ENCODE results near the gene PIK3C2B. TPM values are rescaled to one million over a fixed set of nuclear protein-coding genes. Genes with fewer than 3 reads are reported as not detected.

PIK3C2B gene
- total RNA-seq, 1 experiment from 2014 or later, result 19.1 TPM

DNA sequence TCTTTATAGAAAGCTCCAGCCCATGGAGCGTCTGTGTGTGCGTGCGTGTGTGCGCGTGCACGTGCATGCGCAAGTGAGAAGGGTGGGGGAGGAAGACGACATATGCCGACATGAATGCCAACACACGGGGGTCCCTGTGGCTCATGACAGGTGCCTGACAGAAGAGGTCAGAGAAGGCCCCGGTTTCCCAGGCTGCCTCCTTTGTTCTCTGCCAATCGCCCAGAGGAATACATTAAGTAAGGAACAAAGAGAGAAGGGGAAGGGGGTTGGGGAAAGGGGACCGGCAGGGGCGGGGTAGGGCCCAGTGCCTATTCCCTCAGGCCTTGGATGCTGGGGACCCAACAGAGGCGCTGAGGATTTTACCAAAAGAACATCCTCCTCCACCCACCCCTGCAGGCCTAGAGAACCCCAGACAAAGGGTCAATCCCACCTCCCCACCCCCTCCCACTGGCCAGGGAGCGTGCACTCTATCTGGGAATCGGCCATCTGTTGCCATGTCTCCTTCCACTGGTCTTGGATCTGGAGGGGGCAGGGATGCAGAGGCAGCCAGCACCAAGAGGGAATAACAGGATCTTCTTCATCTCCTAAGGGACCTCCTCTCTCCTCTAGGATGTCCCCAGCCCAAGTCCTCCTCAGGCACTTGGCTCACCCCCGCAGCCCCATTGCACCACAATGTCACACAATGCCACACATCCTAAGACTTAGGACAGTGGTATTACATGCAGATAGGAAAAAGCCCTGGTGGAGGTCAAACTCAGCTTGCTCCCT is 39.4 kb downstream of the PIK3C2B start:
- Histone ChIP-seq H3K27ac (ENCODE audit: low read length) (no peak overlapping the region), H3K4me1 (ENCODE audit: control insufficient read depth, insufficient read depth, low read length) (no peaks in the 10 kb centered on the region), H3K36me3 (ENCODE audit: control insufficient read depth, insufficient read depth, low read length) (no peaks in the 10 kb centered on the region), H3K27me3 (ENCODE audit: control insufficient read depth, insufficient read depth, low read length) (no peaks in the 10 kb centered on the region), H3K9me3 (ENCODE audit: control insufficient read depth, insufficient read depth, low read depth, low read length) (no peaks in the 10 kb centered on the region), H3K4me3 (ENCODE audit: low read depth in 2 of 2, low read length in 2 of 2) (no peak overlapping the region)
- POLR2A ChIA-PET, result no interaction called here
- BruUV-seq (replicated peaks), result no TSS peak
- in situ Hi-C loops (cut with HindIII; ENCODE audit: low pct_unique_long_range_greater_than_20kb, low sequenced_read_pairs) (no loop called here), intact Hi-C loops (cut with micrococcal nuclease; ENCODE audit: unreplicated experiment) (no loop called here)
- ATAC-seq (no peak), DNase-seq (ENCODE audit: low read depth, low spot score) (no peak)
- CTCF ChIA-PET, result no interaction called here
- TF ChIP-seq, protein P1, sequence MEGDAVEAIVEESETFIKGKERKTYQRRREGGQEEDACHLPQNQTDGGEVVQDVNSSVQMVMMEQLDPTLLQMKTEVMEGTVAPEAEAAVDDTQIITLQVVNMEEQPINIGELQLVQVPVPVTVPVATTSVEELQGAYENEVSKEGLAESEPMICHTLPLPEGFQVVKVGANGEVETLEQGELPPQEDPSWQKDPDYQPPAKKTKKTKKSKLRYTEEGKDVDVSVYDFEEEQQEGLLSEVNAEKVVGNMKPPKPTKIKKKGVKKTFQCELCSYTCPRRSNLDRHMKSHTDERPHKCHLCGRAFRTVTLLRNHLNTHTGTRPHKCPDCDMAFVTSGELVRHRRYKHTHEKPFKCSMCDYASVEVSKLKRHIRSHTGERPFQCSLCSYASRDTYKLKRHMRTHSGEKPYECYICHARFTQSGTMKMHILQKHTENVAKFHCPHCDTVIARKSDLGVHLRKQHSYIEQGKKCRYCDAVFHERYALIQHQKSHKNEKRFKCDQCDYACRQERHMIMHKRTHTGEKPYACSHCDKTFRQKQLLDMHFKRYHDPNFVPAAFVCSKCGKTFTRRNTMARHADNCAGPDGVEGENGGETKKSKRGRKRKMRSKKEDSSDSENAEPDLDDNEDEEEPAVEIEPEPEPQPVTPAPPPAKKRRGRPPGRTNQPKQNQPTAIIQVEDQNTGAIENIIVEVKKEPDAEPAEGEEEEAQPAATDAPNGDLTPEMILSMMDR (IDR thresholded peaks at IDR 0.05), result no peak
- TF ChIP-seq, protein P2, sequence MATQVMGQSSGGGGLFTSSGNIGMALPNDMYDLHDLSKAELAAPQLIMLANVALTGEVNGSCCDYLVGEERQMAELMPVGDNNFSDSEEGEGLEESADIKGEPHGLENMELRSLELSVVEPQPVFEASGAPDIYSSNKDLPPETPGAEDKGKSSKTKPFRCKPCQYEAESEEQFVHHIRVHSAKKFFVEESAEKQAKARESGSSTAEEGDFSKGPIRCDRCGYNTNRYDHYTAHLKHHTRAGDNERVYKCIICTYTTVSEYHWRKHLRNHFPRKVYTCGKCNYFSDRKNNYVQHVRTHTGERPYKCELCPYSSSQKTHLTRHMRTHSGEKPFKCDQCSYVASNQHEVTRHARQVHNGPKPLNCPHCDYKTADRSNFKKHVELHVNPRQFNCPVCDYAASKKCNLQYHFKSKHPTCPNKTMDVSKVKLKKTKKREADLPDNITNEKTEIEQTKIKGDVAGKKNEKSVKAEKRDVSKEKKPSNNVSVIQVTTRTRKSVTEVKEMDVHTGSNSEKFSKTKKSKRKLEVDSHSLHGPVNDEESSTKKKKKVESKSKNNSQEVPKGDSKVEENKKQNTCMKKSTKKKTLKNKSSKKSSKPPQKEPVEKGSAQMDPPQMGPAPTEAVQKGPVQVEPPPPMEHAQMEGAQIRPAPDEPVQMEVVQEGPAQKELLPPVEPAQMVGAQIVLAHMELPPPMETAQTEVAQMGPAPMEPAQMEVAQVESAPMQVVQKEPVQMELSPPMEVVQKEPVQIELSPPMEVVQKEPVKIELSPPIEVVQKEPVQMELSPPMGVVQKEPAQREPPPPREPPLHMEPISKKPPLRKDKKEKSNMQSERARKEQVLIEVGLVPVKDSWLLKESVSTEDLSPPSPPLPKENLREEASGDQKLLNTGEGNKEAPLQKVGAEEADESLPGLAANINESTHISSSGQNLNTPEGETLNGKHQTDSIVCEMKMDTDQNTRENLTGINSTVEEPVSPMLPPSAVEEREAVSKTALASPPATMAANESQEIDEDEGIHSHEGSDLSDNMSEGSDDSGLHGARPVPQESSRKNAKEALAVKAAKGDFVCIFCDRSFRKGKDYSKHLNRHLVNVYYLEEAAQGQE (IDR thresholded peaks at IDR 0.05; ENCODE audit: insufficient read depth in 1 of 2, low read depth in 2 of 2, low read length in 1 of 2), result no peak
- TF ChIP-seq POLR2AphosphoS5 (IDR thresholded peaks at IDR 0.05; ENCODE audit: low read depth, low read length) (no peak), SIN3A (IDR thresholded peaks at IDR 0.05; ENCODE audit: borderline replicate concordance, insufficient read depth, low read depth, low read length) (no peak), TCF7L2 (IDR thresholded peaks at IDR 0.05; ENCODE audit: low read depth, low read length) (no peak)

- TF ChIP-seq, protein P1 (IDR thresholded peaks at IDR 0.05), result no peak
- TF ChIP-seq TCF7L2 (IDR thresholded peaks at IDR 0.05; ENCODE audit: low read depth, low read length) (no peak), SIN3A (IDR thresholded peaks at IDR 0.05; ENCODE audit: borderline replicate concordance, insufficient read depth, low read depth, low read length) (no peak), POLR2AphosphoS5 (IDR thresholded peaks at IDR 0.05; ENCODE audit: low read depth, low read length) (no peak)
- TF ChIP-seq, protein P2 (IDR thresholded peaks at IDR 0.05; ENCODE audit: insufficient read depth in 1 of 2, low read depth in 2 of 2, low read length in 1 of 2), result no peak
- in situ Hi-C loops (cut with HindIII; ENCODE audit: low pct_unique_long_range_greater_than_20kb, low sequenced_read_pairs) (no loop called here), intact Hi-C loops (cut with micrococcal nuclease; ENCODE audit: unreplicated experiment) (no loop called here)
- ATAC-seq (no peak), DNase-seq (ENCODE audit: low read depth, low spot score) (no peak)
- H3K9me3 ChIP-seq (ENCODE audit: control insufficient read depth, insufficient read depth, low read depth, low read length), result no peaks in the 10 kb centered on the region
- no peaks in the 10 kb centered on the region for H3K4me1 ChIP-seq (ENCODE audit: control insufficient read depth, insufficient read depth, low read length)
- ChIA-PET POLR2A (no interaction called here), CTCF (interaction anchor here (0.7 kb wide), 1 partner anchor 52 kb away, joined by 11 read pairs; no protein-coding TSS in a partner anchor)
- no peaks in the 10 kb centered on the region for H3K36me3 ChIP-seq (ENCODE audit: control insufficient read depth, insufficient read depth, low read length)
- H3K27ac ChIP-seq (ENCODE audit: low read length), result no peak overlapping the region
- no TSS peak for BruUV-seq (replicated peaks)
- H3K27me3 ChIP-seq (ENCODE audit: control insufficient read depth, insufficient read depth, low read length), result no peaks in the 10 kb centered on the region
- no peak overlapping the region for H3K4me3 ChIP-seq (ENCODE audit: low read depth in 2 of 2, low read length in 2 of 2)
Measured at GRCh38 chr1:204454476-204454875, 40.1 kb downstream of the PIK3C2B start.
